ENCODE results near the gene SMARCA5.

The SMARCA5 gene

DNA sequence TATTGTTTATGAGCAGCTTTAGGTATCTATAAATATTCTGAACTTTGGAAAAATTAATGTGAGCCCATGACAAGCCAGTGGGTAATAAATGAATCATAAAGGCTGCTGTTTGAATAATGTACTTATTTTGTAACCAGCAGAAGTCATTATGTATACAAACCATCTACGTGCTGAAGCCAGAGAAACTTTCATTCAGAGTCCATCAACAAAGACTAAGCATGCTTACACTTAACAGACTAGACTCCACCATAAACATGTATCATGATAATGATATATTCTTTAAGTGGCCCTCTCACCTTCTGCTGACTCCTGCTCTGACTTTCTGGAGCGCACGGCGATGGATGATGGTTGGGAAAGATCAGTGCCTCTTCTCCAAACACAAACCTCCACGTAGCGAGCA, 72.0 kb downstream of the SMARCA5 start:
- TF ChIP-seq CTCF (IDR thresholded peaks at IDR 0.05; ENCODE audit: low read depth, low read length) = no peak
- Histone ChIP-seq H3K27ac (no peak overlapping the region), H3K27me3 (ENCODE audit: insufficient read depth, low read depth, severe bottlenecking) (no peaks in the 10 kb centered on the region), H3K36me3 (no peaks in the 10 kb centered on the region), H3K9me3 (ENCODE audit: severe bottlenecking) (peaks cover 3% of the 10 kb centered on the region), H3K4me3 (ENCODE audit: low read depth, low read length) (no peak overlapping the region)
- no peak for DNase-seq

- TF ChIP-seq CTCF (IDR thresholded peaks at IDR 0.05; ENCODE audit: low read depth, low read length) = no peak
- DNase-seq = no peak
- Histone ChIP-seq H3K27ac (no peak overlapping the region), H3K4me3 (ENCODE audit: low read depth, low read length) (no peak overlapping the region), H3K27me3 (ENCODE audit: insufficient read depth, low read depth, severe bottlenecking) (no peaks in the 10 kb centered on the region), H3K9me3 (ENCODE audit: severe bottlenecking) (peaks cover 3% of the 10 kb centered on the region), H3K36me3 (no peaks in the 10 kb centered on the region)
Observed at GRCh38 chr4:143586080-143586479, 72.6 kb downstream of the SMARCA5 start.

DNA sequence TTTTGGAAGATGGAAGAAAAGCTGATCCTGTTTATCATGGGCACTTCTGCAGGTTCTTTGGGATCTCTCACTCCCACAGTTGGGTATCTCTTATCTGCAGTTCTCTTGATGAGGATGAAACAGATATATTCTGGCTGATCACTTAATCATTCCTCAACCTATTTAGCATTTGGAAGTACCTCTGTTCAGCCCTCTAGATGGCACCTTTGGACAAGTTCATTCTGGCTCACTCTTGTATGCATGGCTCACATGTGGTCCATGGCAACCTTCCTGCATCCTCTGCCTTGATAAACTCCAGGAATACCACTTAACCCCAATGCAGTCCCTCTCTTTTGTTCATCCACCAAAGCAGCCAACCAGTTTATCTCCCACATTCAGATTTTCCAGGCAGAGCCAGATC, 74.2 kb downstream of the SMARCA5 start:
- Histone ChIP-seq H3K9me3 (ENCODE audit: severe bottlenecking) (peaks cover 3% of the 10 kb centered on the region), H3K36me3 (no peaks in the 10 kb centered on the region), H3K27me3 (ENCODE audit: insufficient read depth, low read depth, severe bottlenecking) (no peaks in the 10 kb centered on the region), H3K4me3 (ENCODE audit: low read depth, low read length) (no peak overlapping the region), H3K27ac (no peak overlapping the region)
- TF ChIP-seq CTCF (IDR thresholded peaks at IDR 0.05; ENCODE audit: low read depth, low read length) = peak; percentile 68
- peak; percentile 48 for DNase-seq

DNA sequence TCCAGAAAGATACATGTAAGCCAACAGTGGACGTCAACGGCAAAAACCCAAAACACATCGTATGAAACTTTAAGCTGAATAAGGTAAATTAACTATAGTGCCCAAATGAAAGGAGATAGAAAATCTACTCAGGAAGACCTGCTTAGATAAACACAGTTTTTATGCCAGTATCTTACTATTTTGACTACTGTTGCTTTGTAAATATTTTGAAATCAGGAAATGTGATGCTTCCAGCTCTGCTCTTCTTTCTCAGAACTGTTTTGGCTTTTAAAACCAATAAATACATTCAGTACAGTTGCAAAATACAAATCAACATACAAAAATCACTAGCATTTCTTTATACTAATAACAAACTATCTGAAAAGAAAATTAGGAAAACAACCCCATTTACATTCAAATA, 83.8 kb downstream of the SMARCA5 start:
- TF ChIP-seq CTCF (IDR thresholded peaks at IDR 0.05; ENCODE audit: low read depth, low read length) = no peak
- Histone ChIP-seq H3K9me3 (ENCODE audit: severe bottlenecking) (peaks cover 6% of the 10 kb centered on the region), H3K27me3 (ENCODE audit: insufficient read depth, low read depth, severe bottlenecking) (no peaks in the 10 kb centered on the region), H3K27ac (no peak overlapping the region), H3K36me3 (no peaks in the 10 kb centered on the region), H3K4me3 (ENCODE audit: low read depth, low read length) (no peak overlapping the region)
- no peak for DNase-seq

DNA sequence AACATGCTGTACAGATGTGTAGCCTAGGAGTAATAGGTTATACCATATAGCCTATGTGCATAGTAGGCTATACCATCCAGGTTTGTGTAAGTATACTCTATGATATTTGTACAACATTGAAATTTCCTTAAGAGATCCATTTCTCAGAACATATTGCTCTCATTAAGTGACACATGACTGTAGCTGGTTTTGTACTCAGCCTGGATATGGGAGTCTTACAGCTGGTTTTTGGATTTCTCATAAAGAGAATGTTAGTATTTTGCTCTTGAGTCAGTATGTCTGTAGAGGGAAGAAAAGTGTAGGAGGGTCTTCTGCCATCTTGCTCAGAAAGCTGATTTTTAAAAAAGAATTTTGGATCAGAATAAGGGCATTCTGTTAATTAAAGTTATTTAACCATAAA, 85.3 kb downstream of the SMARCA5 start:
- no peak for TF ChIP-seq CTCF (IDR thresholded peaks at IDR 0.05; ENCODE audit: low read depth, low read length)
- peaks cover 4% of the 10 kb centered on the region for H3K9me3 ChIP-seq (ENCODE audit: severe bottlenecking)
- no peak for DNase-seq
- H3K27me3 ChIP-seq (ENCODE audit: insufficient read depth, low read depth, severe bottlenecking) = no peaks in the 10 kb centered on the region
- H3K36me3 ChIP-seq = no peaks in the 10 kb centered on the region
- no peak overlapping the region for H3K27ac ChIP-seq
- no peak overlapping the region for H3K4me3 ChIP-seq (ENCODE audit: low read depth, low read length)

DNA sequence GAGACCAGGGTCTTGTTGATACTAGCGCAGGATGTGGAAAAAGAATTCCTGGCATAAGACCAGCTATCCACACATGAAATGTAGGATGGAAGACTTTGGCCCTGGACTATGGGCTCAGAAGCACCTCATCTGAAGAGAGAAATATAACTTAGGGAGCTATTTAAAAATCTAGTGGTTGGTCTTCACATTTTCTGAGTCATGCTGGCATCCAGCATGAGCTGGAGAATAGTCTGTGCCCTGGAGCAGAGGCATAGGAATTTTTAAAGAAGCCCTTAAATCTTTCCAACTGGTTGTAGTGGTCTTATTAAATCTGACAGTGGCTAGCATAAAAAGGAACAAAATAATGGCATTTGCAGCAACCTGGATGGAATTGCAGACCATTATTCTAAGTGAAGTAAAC, 86.3 kb downstream of the SMARCA5 start:
- Histone ChIP-seq H3K4me3 (ENCODE audit: low read depth, low read length) (no peak overlapping the region), H3K9me3 (ENCODE audit: severe bottlenecking) (no peaks in the 10 kb centered on the region), H3K27ac (no peak overlapping the region), H3K27me3 (ENCODE audit: insufficient read depth, low read depth, severe bottlenecking) (no peaks in the 10 kb centered on the region), H3K36me3 (no peaks in the 10 kb centered on the region)
- TF ChIP-seq CTCF (IDR thresholded peaks at IDR 0.05; ENCODE audit: low read depth, low read length) = no peak
- no peak for DNase-seq

Measured in WERI-Rb-1 (cell line).